HFF-Myc (cell line): ENCODE results near the gene REG4.
"Not testable (repeated sequence)": the region's sequence is repeated elsewhere in the genome, so short reads cannot be mapped to it uniquely, and the experiment has no call there.

Experiments used
- DNase-seq: peaks from one replicate; pipeline ENCODE4 v3.0.0-alpha.2; 2011; ENCODE audit warnings: low read depth; ENCODE audit errors: extremely low read depth
- H3K4me3 ChIP-seq: replicated peaks from 2 replicates; pipeline ENCODE4 v1.5.1; 2011; ENCODE audit warnings: low read depth, mild to moderate bottlenecking, control low read depth, low read length
- TF ChIP-seq, protein P1 (sequence below): IDR thresholded peaks from 2 replicates; pipeline ENCODE4 v1.5.1; 2012; ENCODE audit warnings: mild to moderate bottlenecking, low read depth, low read length, control low read depth; ENCODE audit errors: missing control alignments

Gene REG4

DNA sequence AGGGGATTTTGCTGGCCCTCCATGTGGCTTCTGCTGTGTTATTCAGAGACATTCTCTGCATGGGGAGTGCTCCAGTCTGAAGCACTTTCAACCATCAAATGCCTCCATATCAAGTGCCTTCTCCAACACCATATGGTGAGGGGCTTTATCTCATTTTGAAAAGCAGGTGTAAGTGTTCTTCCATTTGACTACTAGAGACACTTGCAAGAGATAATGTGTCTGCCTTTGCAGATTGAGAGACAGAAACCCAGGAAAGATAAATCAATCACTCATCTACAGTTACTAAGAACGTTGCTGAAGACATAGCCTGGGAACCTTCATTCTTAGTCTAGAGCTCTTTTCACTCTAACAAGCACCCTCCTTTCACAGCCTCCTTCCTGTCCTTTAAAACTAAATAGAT is 29.5 kb upstream of the REG4 start:
- TF ChIP-seq, protein P1, sequence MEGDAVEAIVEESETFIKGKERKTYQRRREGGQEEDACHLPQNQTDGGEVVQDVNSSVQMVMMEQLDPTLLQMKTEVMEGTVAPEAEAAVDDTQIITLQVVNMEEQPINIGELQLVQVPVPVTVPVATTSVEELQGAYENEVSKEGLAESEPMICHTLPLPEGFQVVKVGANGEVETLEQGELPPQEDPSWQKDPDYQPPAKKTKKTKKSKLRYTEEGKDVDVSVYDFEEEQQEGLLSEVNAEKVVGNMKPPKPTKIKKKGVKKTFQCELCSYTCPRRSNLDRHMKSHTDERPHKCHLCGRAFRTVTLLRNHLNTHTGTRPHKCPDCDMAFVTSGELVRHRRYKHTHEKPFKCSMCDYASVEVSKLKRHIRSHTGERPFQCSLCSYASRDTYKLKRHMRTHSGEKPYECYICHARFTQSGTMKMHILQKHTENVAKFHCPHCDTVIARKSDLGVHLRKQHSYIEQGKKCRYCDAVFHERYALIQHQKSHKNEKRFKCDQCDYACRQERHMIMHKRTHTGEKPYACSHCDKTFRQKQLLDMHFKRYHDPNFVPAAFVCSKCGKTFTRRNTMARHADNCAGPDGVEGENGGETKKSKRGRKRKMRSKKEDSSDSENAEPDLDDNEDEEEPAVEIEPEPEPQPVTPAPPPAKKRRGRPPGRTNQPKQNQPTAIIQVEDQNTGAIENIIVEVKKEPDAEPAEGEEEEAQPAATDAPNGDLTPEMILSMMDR, result no peak
- no peak overlapping the region for H3K4me3 ChIP-seq
- DNase-seq, result no peak

DNA sequence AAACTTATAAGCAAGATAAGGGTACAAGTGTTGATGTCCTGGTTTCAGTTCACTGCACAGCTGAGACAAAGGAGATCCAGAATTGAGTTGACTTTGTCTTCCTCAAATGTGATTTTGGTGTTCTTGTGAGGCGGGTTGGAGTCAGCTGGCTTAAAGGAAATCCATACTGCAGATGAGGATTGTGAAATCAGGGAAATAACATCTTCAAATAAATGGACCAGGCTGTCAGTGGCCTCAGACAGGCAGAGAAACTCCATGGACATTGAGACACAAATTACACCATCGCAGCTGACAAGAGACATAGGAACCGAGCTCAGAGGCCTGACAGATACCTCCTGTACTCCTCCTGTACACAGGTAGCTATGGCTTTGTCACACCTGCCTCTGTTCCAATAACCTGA is 27.0 kb upstream of the REG4 start:
- no peak for DNase-seq
- TF ChIP-seq, protein P1, result no peak
- no peak overlapping the region for H3K4me3 ChIP-seq

GRCh38 chr1:119834990-119835389 is 23.7 kb upstream of the REG4 start:
- TF ChIP-seq, protein P1, result no peak
- H3K4me3 ChIP-seq, result no peak overlapping the region
- no peak for DNase-seq

GRCh38 chr1:119831027-119831426 is 19.8 kb upstream of the REG4 start:
- H3K4me3 ChIP-seq, result no peak overlapping the region
- DNase-seq, result no peak
- TF ChIP-seq, protein P1, result no peak

DNA sequence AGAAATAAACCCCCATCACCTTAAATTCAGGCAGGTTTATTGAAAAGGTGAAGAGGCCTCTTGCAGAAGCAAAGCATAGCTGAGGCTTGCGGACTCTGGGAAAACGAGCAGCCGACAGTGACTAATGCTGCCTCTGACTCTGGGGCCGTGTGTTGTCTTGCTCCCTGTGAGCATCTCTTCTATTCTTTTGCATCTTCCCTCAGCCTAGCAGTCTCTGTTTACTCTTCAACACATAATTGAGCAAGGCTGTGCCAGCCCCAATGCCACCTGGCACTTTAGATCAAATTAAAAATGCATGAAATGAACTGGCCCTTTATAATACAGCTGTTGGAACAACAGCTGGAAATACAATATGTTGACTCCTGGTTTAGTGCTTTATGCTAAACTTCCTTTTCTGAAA is 18.4 kb upstream of the REG4 start:
- TF ChIP-seq, protein P1, result no peak
- no peak for DNase-seq
- no peak overlapping the region for H3K4me3 ChIP-seq

GRCh38 chr1:119829006-119829405 is 17.7 kb upstream of the REG4 start:
- not testable (repeated sequence) for DNase-seq, H3K4me3 ChIP-seq

DNA sequence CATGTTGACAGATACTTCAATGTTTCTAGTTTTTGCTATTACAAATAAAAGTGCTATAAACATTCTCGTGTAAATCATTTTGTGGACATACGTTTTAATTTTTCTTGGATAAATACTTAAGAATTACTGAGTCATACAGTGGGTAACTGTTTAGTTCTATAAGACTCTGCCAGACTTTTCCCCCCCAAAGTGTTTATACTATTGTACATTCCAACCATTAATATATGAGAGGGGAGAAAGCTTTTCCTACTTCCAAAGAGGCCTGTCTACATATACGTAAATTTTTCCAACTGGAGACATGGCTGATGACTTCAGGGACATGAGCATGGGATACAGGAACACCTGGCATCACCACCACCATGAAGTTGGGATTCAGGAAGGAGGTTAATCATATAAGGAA is 17.0 kb upstream of the REG4 start:
- DNase-seq, result no peak

More for the DNA sequence above, 17.0 kb upstream of the REG4 start:
- H3K4me3 ChIP-seq, result no peak overlapping the region
- TF ChIP-seq, protein P1, result no peak
